ENCODE data around the gene CCDC51. TPM values are rescaled to one million over a fixed set of nuclear protein-coding genes. Genes with fewer than 3 reads are reported as not detected.

Gene CCDC51
- total and polyA plus RNA-seq, 9 of the 15 experiments (the other 6 are each of a cell fraction or from before 2014, with no cell fraction given) = 6.5 to 18.6 (median 15.7) TPM

- TF ChIP-seq TFE3 (CRISPR knock-in tag; IDR thresholded peaks at IDR 0.05) (no peak), CHD2 (IDR thresholded peaks at IDR 0.05; ENCODE audit: low read depth, low read length) (no peak), GATA2 (CRISPR knock-in tag; IDR thresholded peaks at IDR 0.05) (no peak), ZNF318 (IDR thresholded peaks at IDR 0.05; ENCODE audit: borderline replicate concordance in 1 of 2, low read depth in 1 of 2) (no peak), MITF (IDR thresholded peaks at IDR 0.05) (no peak), NRF1 (conservative IDR thresholded peaks at IDR 0.05 in 1 of 2, IDR thresholded peaks at IDR 0.05 in 1 of 2) (peak; percentile 63 to 68; a peak in 3 of 4 replicates), RBBP5 (IDR thresholded peaks at IDR 0.05; ENCODE audit: borderline replicate concordance, insufficient read depth, low read length, poor library complexity, severe bottlenecking) (peak; percentile 90), HES1 (IDR thresholded peaks at IDR 0.05; ENCODE audit: low read depth) (no peak), ZZZ3 (IDR thresholded peaks at IDR 0.05) (no peak), ETV1 (tag; conservative IDR thresholded peaks at IDR 0.05; ENCODE audit: low read depth) (no peak), ZC3H8 (IDR thresholded peaks at IDR 0.05) (no peak)
These were observed 6.7 kb upstream of the CCDC51 start, which contains the start of gene ATRIP (continued) for GRCh38 chr3:48446425-48447193.

All from K562 (cell line).